Stimulated activated CD4-positive, alpha-beta T cell treated with anti-CD3 and anti-CD28 coated beads, TNF-alpha, amount 100 ng/mL, for 24 hours (primary cell): ENCODE measurements around the gene SFXN5.

ENCODE experiments used
- DNase-seq, 3 experiments: peaks; one replicate each; pipeline ENCODE4 v3.0.0-alpha.2; 2020; ENCODE audit warnings: low read depth in 3 of 3

SFXN5 gene

GRCh38 chr2:72994282-72994990, 77.1 kb downstream of the SFXN5 start:
- no peak for DNase-seq

DNA sequence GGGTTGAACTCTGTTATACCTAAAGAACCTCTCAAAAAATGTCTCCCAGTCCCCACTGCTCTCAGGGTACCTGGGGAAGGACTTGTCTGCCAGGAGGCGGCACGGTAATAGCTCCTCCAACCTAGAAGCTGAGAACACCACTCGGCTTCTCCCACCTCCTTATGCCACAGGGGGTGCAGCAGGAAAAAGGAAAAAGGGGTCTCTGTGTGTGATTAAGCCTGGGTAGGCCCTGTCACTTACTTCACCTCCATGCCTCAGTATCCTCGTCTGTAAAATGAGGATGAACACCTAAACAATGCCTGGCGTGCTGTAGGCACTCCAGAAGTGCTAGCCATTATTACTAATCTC, 77.6 kb downstream of the SFXN5 start:
- no peak for DNase-seq

DNA sequence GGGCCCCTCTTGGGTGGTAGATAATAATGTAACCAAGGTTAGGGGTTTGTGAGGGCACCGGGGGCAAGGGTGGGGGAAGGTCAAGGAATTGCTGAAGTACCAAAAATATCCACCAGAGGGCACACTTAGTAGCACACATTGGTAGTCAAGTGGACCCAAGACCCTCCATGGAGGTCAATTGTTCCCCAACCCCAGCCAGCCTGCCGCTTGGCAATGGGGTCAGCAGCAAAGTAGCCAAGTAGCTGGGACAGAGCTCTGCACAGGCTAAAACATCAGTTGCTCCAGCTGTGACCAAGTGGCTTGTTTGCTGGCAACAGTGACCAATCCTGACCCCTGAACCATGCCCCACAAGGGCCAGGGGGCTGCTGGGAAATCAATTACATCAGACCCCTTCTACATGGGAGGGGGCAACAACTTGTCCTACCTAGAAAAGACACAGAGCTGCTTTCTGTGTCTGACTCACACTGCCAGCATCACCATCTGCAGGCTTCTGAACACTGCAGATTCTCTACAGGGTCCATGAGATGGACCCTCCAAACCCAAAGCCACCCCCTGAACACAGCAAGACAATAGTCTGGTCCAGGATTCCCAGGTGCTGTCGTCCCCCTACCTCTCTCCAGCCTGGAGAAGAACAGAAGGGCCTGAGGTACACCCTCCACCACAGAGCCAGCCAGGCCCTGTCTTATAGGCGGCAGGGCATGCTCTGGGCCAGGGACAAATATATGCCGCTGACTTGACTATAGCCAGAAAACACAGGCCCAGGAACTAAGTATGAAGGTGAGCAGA, 78.2 kb downstream of the SFXN5 start:
- peak; percentile 6 to 45 (median 7) for DNase-seq

GRCh38 chr2:72992734-72993102, 78.8 kb downstream of the SFXN5 start:
- no peak for DNase-seq

DNA sequence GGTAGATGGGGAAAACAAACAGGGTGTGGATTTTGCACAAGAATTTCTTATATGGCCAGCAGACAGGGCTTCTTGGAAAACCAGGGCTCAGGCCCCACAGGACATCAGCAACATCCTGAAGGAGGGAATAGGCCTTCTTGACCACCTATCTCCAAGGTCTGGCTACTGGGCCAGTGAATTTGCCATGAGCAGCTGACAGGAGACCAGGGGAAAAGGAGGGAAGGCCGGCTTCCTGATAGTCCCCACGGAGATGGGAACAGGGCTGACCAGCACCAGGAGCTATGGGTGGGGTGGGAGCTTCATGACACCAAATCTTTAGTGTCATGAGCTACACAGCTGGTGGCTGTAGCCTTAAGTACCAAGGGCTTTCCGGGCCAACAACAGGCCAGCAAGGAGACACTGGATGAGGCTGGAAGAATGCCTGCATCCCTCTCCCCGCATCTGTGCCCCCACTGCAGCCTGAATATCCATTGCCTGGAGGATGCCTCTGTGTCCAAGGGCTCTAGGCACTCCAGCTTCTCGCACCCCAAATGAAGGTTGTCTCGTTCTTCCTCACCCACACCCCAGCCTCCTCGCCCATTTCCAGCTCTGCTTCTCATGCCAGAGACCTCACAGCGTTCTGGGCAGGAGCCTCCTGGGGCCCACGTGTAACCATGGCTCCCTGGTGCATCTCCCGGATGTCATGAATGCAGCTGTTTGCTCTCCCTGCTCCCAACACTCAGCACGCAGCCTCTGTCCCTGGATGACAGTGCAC, 79.4 kb downstream of the SFXN5 start:
- no peak for DNase-seq

DNA sequence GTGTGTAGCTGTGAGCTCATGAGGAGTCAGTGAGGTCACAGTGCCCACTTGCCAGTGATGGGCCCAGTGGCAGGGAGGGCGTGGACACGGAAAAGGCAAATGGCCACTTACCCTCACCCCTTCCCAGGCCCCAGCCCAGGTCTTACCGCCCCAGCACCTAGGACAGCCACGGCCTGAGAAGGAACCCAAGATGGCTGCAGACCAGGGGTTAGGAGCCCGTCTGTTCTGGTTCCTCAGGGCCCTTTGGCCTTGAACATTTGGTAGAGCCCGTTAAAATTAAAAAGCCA, 80.1 kb downstream of the SFXN5 start:
- no peak for DNase-seq

GRCh38 chr2:72990695-72991438, 80.6 kb downstream of the SFXN5 start:
- DNase-seq: no peak

DNA sequence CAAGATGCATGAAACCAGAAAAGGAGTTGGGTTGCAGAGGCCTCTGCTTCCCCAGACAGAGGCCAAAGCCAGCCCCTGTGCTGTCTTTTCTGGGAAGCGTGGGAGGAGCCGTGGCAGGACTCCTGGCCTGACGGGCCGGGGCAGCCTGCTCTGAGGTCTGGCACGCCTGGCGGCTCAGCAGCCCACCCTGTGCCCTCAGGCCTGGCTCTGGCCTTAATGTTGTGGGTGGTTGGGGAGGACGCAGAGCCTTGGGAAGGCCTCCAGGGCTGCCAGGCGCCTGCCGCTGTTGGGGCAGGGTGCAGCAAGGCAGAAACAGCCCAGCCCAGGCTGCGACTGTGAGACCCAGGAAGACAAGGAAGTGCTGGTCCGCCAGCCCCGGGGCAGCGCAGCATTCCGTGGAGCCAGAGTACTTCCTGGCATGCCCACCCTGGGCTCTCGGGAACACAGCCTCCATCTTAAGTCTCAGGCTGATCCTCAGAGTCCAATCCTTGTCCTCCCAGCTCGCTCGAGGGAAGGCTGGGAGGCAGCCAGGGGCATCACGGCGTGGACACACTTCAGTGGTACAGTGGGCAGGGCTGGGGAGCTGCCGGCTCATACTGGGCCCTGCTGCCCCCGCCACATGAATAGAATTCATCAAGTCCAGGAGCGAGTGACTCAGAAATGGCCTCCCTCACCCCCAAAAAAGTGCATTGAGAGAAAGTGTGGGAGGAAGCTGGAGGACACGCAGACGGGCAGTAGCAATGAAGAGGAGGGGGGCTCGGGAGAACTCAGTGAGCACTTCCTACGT, 81.5 kb downstream of the SFXN5 start:
- no peak for DNase-seq

DNA sequence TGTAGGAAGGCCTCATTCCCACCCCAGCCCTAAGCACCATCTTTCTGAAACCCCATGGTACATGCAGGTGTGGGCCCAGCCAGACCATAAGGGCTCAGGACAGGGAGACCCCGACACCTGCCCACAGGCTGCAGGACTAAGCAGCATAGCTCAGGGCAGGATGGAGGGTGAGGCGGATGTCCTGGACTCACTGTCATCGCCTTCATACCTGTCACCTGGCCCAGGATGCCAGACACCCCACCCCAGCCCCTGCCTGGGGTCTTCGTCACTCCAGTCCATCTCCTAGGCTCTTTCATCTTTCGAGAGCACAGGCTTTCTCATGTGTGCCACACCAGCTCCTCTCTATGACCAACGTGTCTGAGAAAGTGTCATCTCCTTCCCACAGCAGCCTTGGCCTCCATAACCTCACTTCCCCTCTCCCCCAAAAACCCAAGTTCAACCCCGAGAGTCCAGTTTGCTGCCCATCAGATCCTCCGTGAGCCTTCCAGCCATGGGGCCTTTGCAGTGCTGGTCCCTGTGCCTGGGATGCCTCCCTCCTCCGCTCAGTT, 82.7 kb downstream of the SFXN5 start:
- no peak for DNase-seq

GRCh38 chr2:72988041-72988440, 83.5 kb downstream of the SFXN5 start:
- DNase-seq: no peak

DNA sequence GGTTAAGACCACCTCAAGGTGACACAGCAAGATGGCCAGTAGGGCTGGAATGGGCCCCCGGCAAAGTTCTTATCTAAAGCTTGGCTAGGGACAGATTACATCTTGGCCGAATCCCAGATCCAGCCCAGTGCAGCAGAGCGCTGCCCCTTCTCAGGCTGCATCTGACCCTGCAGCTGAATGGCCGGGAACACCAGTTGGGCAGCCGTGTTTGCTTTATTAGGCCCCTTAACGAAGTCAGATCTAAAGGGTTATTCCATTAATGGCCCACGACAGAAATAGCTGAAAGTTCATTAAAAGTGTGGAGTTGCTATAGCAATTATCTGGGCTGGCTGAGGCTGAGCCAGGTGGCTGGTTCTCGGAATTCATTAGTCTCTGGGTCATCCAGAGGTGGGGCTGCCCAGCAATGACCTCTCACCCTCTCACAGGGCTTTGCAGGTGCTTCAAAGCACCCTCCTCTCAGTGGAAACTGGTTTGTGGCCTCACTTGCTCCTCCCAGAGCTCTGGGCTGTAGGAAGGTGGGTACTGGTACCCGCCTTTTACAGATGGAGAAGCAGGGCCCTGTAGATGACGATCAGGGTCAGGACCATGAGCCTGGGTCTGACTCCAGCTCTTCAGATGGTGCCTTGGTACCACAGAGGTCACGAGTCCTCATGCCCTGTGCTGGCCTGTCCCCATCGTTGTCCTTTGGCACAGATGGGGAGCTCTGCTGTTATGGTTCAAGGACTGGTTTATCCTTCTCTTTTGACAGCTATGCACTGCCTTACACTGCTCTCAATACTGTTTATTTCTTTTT, 85.4 kb downstream of the SFXN5 start:
- no peak for DNase-seq

DNA sequence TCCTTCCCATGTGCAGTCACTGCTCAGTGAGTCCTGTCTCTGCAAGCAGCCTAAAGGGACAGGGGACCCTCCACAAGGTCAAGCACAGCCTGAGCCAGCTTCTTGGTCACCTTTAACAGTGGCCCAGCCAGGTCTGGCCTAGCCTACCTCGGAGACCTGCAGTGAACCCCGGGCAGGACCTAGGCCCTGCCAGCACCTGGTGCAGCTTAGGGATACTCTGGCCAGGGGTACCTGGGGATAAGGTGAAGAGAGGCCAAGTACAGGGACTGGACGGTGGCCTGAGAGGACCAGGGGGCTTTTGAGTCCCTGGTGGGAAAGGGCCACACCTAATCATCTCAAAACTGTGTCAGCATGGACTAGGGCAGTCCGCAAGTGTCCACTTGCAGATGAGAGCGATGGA, 86.4 kb downstream of the SFXN5 start:
- no peak for DNase-seq

DNA sequence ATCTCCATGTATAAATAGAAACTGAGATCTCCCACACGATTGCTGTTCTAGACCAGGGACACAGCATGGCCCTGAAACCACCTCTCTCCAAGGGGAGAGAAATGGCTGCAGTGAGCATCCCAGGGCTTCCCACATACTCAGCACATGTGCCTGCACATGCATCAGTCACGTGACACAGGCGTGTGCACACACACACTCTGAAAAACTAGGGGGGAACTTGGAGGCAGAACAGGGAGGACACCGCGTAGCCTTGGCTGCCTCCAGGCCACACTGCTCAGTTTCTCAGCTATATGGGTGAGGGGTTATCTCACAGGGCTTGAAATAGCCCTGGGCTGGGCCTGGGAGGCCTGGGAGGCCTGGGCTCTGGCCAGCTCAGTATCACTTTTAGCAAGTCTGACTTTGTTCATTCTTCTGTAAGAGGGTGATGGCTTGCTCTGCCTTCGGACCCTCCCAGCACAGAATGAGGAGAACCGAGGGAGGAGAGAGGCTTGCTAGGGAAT, 87.3 kb downstream of the SFXN5 start:
- DNase-seq: no peak

GRCh38 chr2:72983500-72984161, 87.9 kb downstream of the SFXN5 start:
- DNase-seq: no peak

- no peak for DNase-seq
Observed at GRCh38 chr2:72982781-72983499, 88.6 kb downstream of the SFXN5 start.

DNA sequence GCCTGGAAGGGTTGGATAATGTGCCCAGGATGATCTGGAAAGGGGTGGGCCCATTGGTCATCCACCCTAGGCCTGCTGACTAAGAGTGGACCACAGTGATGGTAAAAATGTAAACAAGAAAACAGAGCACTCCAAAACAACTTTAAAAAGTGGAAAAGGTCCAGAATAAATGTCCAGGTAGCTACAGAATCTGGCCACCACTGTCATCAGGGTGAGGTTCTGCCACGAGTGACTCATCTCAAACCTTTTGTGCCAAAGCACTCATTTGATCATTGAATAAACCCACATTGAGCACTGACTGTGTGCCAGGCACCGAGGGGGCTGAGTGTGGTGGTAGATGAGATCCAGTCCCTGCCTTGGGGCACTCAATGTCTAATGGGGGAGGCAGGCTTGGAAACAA, 89.3 kb downstream of the SFXN5 start:
- DNase-seq: no peak

- DNase-seq: no peak
Observed at GRCh38 chr2:72981536-72981935, 90.0 kb downstream of the SFXN5 start.

DNA sequence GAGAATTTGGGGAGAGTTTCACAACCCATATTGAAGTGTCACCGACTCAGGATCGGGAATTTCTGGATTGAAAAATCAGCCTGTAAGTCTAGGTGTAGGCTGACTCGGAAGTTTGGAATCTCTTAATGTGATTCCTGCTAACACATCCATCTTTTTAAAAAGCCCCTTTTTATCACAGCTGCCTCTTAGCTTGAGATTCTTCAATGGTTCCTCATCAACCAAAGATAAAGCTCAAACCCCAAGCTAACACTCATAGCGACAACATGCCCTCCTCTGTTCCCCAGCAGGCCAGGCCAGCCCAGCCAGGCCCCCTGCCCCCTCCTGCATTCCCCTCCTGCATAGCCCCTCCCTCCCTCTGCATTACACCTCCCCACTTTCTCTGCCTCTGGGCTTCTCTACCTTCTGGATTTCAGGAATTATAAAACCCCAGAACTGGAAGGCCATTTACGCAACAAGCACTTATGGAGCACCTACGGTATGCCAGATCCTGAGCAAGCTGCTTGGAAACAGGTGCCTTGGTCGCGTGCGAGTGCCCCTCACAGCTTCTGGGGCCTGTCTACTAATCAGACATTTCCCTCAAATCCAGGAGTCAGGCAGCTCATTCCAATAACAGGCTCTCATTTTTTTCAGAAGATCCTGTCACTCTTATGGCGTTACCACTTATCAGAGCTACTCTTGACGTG, 90.8 kb downstream of the SFXN5 start:
- DNase-seq: no peak
